GM12873 (cell line): ENCODE data around the gene PARN.

Source experiments
- TF ChIP-seq, protein P1 (sequence below): IDR thresholded peaks from 2 replicates; pipeline ENCODE4 v1.5.1; 2012; ENCODE audit warnings: low read depth, mild to moderate bottlenecking, moderate library complexity, low read length, control low read depth; ENCODE audit not compliant: insufficient read depth; ENCODE audit errors: missing control alignments

The PARN gene

DNA sequence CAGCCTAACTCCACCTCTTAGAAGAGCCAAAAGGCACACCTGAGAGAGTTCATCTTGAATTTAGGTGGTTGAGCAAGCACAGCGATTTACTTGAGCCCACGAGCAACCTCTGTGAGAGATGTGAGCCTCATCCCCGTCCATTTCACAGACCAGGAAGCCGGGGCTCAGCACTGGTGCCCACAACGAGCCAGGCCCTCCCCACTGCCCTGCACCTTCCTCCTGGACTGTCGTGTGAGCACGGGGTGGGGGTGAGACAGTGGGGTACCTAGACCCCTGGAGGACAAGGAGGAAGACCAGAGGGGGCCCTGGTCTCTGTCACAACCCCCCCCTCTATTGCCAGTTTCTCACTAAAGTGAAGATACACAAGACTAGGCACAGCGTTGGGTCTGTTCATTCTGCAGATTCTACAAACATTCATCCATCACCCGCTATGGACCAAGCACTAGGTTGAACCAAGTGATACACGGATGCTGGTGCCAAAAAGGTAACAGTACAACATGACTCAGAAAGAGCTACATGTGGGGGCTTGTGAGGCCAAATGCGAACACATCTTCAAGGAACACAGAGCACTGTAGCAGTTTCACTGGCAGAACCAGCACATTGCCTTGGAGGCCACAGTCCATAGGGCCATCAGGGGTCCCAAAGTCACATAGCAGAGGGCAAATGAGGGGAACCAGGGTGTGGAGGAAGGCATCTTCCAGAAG lies 231.9 kb downstream of the PARN start:
- TF ChIP-seq, protein P1, sequence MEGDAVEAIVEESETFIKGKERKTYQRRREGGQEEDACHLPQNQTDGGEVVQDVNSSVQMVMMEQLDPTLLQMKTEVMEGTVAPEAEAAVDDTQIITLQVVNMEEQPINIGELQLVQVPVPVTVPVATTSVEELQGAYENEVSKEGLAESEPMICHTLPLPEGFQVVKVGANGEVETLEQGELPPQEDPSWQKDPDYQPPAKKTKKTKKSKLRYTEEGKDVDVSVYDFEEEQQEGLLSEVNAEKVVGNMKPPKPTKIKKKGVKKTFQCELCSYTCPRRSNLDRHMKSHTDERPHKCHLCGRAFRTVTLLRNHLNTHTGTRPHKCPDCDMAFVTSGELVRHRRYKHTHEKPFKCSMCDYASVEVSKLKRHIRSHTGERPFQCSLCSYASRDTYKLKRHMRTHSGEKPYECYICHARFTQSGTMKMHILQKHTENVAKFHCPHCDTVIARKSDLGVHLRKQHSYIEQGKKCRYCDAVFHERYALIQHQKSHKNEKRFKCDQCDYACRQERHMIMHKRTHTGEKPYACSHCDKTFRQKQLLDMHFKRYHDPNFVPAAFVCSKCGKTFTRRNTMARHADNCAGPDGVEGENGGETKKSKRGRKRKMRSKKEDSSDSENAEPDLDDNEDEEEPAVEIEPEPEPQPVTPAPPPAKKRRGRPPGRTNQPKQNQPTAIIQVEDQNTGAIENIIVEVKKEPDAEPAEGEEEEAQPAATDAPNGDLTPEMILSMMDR: no peak

DNA sequence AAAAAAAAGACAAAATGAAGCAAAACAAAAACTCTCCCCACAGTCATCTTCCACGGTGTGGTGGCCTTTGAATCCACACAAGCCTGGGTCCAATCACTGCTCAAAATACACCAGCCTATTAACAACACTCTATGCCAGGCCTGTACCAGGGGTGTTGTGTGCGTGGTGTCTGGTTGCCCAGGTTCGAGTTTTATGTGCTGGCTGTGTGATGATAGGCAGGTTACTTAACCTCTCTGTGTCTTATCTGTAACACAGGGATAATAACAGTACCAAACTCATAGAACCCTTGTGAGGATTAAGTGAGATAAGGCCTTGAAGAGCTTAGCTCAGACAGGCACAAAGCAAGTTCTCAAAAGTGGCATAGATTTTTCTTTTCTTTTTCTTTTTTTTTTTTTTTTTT lies 235.2 kb downstream of the PARN start:
- TF ChIP-seq, protein P1: no peak

DNA sequence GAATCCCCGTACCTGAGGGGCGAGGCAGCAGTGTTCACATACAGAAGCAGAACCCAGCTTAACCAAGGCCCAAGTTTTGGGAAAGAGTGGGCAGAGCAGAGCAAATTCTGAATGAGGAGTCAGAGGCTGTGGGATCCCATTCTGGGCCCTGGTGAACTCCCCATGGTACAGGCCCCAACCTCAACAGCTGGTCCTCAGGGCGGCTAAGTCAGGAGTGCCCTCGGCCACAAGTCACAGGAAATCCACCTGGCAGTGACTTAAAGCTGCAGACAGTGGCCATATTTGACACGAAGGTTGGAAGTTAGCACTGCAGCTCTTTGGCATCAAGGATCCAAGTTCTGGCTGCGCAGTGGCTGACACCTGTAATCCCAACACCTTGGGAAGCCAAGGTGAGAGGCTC lies 237.1 kb downstream of the PARN start:
- TF ChIP-seq, protein P1: no peak

DNA sequence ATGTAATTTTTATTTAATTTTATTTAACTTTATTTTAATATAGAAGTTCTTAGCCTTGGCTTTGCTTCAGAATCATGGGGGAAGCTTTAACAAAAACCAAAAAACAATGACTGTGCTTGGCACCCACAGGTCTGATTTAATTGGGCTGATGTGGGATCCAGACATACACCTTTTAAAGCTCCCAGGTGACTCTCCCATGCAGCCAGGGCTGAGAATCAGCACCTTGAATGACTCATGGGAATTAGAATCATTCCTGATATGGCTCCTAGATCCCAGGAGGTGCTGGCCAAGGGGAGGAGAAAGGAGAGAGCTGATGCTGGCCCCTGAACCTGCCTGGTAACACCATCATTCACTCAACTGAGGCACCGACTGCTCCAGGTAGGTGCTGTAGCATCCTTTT lies 240.7 kb downstream of the PARN start:
- TF ChIP-seq, protein P1: no peak

DNA sequence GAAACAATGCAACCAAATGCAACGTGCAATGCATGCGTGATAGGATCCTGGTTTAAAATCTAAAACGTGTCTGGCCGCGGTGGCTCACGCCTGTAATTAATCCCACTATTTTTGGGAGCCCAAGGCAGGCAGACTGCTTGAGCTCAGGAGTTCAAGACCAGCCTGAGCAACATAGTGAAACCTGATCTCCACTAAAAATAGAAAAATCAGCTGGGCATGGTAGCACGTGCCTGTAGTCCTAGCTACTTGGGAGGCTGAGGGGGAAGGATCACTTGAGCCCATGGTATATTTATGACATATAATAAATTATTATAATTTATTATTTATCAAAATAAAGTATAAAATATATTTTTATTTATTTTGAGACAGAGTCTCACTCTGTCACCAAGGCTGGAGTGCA lies 241.8 kb downstream of the PARN start:
- TF ChIP-seq, protein P1: no peak

DNA sequence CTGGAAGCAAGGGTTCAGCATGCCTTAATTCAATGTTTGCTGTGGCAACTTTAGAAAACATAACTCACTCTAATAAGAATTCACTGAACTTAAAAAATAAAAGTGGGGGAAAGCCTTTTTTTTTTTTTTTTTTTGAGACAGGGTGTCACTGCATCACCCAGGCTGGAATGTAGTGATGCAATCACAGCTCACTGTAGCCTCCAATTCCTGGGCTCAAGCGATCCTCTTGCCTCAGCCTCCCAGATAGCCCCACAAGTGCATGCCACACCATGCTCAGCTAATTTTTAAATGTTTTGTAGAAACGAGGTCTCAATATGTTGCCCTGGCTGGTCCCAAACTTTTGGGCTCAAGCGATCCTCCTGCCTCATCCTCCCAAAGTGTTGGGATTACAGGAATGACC lies 243.9 kb downstream of the PARN start:
- TF ChIP-seq, protein P1: no peak
